Epithelial cell of proximal tubule (primary cell): ENCODE measurements around the gene HIC2. TPM values are rescaled to one million over a fixed set of nuclear protein-coding genes. Genes with fewer than 3 reads are reported as not detected.
A peak's percentile ranks its signal among the peaks of the same experiment; 100 is the strongest.
"Not testable (repeated sequence)": the region's sequence is repeated elsewhere in the genome, so short reads cannot be mapped to it uniquely, and the experiment has no call there.

ENCODE experiments used
- DNase-seq: peaks from one replicate; pipeline ENCODE4 v3.0.0-alpha.2; 2011; ENCODE audit warnings: low read depth
- H3K4me3 ChIP-seq: 2 replicates; pipeline ENCODE4 v1.5.1; 2011; ENCODE audit warnings: low read depth, mild to moderate bottlenecking, low read length
- total RNA-seq: library from RNA; depleted of rRNA; stranded (reverse); fragments of >200 nt; gene quantifications from 2 replicates; pipeline ENCODE4 v1.2.3, GENCODE V29; 2015

HIC2 gene
- 4.4 and 5.3 TPM in 2 replicates for total RNA-seq

DNA sequence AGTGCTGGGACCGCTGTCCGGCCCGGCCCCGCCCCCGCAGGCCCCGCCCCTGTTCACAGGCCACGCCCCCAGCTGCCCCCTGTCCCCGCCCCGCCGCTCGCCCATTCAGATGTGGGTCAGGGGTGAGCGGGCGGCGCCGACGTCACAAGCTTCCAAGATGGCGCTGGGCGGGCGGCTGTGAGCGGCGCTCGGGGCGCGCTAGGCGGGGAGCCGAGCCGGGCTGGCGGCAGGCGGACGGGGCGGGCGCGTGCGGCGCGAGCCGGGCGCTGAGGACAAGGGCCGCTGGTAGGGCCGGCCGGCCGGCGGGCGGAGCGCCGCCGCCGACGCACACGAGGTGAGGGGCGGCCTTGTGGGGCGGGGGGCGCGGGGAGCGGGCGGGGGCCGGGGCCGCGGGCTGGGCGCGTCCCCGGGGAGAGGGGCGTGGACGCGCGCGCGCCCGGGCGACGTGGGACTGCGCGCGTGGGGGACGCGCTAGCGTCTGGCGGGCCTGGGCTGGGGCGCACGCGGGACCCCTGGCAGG lies at the start of gene HIC2:
TSS of gene HIC2 (plus strand) at position 145 of the 520 bp plus-strand sequence. CDS start 25,461 bp downstream, outside the sequence.
- DNase-seq, result not testable (repeated sequence)
- H3K4me3 ChIP-seq, result peak within 1 kb of the TSS; percentile 43

GRCh38 chr22:21368603-21369310 lies 48.4 kb upstream of the HIC2 start:
- DNase-seq, result not testable (repeated sequence)

DNA sequence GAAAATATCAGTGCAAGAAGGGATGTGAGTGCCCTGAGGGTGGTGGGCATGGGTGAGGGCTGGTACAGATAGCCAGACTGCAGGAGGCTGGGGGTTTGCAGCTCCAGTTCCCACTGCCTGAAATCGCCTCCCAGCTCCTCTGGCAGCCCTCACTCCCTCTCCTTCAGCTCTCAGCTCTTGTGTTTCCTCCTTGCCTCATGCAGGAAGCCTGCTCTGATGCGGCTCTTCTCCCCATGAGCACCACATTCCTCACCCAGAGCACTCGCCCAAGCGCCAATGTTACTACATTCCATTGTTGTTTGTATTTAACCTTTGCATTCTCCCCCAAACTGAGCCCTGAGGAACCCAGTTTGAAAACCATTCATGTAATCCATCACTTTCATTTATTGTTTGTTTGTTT lies 41.3 kb upstream of the HIC2 start:
- not testable (repeated sequence) for DNase-seq, H3K4me3 ChIP-seq

More at GRCh38 chr22:21368603-21369310, 48.4 kb upstream of the HIC2 start:
- not testable (repeated sequence) for H3K4me3 ChIP-seq

GRCh38 chr22:21383701-21384467 lies 33.3 kb upstream of the HIC2 start, which contains the start of gene RIMBP3B:
RIMBP3B (plus strand) TSS chr22:21383751; CDS start chr22:21383859, 108 bp downstream.
- not testable (repeated sequence) for DNase-seq

GRCh38 chr22:21384468-21385357 lies 32.5 kb upstream of the HIC2 start:
- not testable (repeated sequence) for DNase-seq, H3K4me3 ChIP-seq

More at GRCh38 chr22:21383701-21384467, 33.3 kb upstream of the HIC2 start, which contains the start of gene RIMBP3B:
- H3K4me3 ChIP-seq, result not testable (repeated sequence)

- H3K4me3 ChIP-seq, DNase-seq: not testable (repeated sequence)
Measured at GRCh38 chr22:21389480-21389879, 27.7 kb upstream of the HIC2 start.

- not testable (repeated sequence) for H3K4me3 ChIP-seq, DNase-seq
Measured at GRCh38 chr22:21390013-21390412, 27.2 kb upstream of the HIC2 start.

- not testable (repeated sequence) for DNase-seq, H3K4me3 ChIP-seq
Measured at GRCh38 chr22:21394613-21395012, 22.6 kb upstream of the HIC2 start.

GRCh38 chr22:21401197-21401969 lies 15.8 kb upstream of the HIC2 start:
- DNase-seq, H3K4me3 ChIP-seq: not testable (repeated sequence)

DNA sequence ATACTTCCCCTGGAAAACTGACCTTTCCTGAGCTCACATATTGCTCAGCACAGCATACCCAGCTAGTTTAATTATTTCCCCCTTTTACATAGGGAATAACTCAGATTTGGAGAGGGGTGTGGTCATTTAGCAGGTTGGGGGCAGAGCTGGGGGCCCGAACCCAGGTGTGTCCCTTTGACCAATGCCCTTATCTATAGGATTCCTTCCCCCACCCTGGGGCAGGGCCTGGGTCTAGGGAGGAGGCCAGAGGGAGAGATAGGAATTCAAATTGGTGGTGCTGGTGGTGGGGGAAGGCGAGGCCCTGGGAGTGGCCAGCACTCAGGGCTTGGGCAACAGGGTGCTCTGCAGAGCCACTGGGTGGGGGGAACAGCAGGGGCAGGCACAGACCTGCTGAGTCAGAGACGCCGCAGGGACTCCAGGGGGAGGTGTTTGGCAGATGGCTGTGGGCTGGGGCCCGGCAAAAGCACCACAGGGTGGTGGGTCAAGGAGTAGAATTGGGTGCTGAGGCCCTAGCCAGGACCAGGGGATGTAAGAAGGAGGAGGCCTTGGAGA lies 14.3 kb upstream of the HIC2 start:
- DNase-seq, H3K4me3 ChIP-seq: not testable (repeated sequence)

GRCh38 chr22:21407139-21407538 lies 10.0 kb upstream of the HIC2 start:
- H3K4me3 ChIP-seq, DNase-seq: not testable (repeated sequence)

DNA sequence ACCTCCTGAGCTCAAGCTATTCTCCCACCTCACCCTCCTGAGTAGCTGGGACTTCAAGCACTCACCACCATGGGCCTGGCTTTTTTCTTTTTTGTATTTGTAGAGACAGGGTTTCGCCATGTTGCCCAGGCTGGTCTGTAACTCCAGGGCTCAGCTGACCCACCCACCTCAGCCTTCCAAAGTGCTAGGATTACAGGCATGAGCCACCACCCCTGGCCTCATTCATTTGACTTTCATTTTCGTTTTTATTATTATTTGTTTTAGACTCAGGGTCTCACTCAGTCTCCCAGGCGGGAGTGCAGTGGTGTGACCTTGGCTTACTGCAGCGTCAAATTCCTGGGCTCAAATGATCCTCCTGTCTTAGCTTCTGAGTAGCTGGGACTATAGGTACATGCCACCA lies 9.4 kb upstream of the HIC2 start:
- not testable (repeated sequence) for H3K4me3 ChIP-seq, DNase-seq

GRCh38 chr22:21416375-21416774 lies 796 bp upstream of the HIC2 start:
- DNase-seq, H3K4me3 ChIP-seq: not testable (repeated sequence)

DNA sequence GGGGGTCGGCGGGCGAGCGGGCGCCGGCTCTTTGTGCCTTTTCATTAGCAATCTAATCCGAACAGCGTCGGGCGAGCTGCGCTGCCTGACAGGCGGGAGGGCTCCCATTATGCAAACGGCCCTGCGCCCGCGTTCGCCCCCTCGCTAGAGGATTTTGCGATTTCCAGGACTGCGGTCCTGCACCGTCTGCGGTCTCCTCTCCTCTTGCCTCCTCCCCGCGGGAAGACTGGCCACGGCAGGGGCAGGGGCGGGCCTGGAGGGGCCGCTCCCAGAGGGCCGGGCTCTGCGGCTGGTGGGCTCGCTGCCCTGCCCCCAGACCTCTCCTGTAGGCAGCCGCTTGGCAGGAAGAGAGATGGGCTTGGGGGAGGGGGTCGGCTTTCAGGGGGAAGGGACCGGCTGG lies 682 bp downstream of the HIC2 start:
- not testable (repeated sequence) for DNase-seq
- H3K4me3 ChIP-seq, result peak overlapping the region; percentile 43

GRCh38 chr22:21418974-21419638 lies 1.9 kb downstream of the HIC2 start:
- not testable (repeated sequence) for H3K4me3 ChIP-seq, DNase-seq

DNA sequence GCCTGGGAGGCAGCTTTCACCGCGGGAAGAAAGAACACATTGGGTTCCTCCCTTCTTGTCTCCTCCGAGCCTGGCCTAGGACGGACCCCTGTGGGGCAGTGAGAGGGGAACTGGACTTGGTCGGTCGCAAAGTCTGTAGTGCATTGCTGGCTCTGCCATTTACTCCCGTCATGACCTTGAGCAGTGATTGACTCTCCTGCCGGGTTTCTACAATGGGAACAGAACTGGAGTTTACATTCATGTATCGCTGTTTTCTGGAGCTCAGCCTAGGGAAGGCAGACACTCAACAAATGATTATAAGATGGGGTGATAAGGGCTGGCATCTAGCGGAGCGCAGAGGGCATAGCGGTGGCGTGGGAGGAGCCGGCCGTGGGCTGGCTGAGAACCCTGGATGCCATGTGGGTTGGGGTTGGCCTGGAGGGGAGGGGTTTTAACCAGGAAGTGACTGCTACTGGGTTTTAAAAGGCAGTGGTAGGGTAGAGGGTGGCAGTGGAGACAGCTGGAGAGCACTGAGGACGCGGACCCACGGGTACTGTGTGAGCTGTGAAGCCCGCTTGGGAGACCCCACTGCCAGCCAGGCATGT lies 3.1 kb downstream of the HIC2 start:
- H3K4me3 ChIP-seq, DNase-seq: not testable (repeated sequence)
